CD1c-positive myeloid dendritic cell (primary cell): Measurements from ENCODE around the gene SS18.
A peak's percentile ranks its signal among the peaks of the same experiment; 100 is the strongest.
"Not testable (repeated sequence)": the region's sequence is repeated elsewhere in the genome, so short reads cannot be mapped to it uniquely, and the experiment has no call there.

ENCODE experiments used
- DNase-seq: peaks from one replicate; pipeline ENCODE4 v3.0.0-alpha.2; 2016; ENCODE audit errors: extremely low spot score

SS18 gene

DNA sequence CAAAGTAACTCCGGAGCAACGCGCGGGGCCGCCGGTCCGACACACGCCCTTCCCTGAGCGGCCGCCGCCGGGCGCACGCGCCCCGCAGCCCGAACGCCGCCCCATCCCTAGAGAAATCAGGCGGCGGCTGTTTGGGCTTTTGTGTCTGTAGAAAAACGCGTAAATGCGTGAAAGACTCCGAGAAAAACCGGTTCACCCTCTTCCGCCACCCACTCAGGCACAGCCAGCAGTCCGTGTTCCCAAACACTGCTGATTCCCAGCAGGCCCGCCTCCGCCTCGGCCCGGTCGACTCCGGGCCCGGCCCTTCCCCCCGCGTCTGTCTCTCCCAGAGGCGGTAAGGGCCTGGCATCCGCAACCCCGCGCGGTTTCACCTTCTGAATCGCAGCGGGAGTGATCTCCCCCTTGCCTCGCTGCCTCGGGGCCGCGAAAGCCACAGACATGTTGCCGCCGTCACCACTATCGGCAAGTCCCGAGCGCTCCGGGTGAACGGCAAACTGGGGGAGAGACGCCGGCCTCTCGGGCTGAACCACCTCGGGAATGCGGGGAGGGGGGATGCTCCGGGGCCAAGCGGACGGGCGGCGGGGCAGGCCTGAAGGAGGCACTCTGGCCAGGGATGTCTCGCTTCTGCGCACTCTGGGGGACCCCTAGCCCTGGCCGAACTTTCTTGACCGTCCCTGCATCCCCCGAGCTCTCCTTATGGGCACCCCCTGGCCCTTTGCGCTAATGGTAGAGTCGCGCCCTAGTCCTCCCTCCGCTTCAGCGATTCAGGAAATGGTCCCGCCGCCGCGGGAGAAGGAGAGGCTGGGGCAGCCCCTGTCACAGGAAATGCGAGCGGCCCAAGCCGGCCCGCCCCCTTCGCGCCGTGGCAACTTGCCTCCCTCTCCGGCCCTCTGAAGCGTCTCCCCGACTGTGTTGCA is at the start of gene SS18:
Gene SS18 (minus strand): TSS at position 484 of the 917 bp plus-strand sequence. CDS start 44 bp downstream, at position 440.
- DNase-seq, result peak; percentile 95

GRCh38 chr18:26135548-26135947 is 45.1 kb upstream of the SS18 start:
- DNase-seq, result no peak

DNA sequence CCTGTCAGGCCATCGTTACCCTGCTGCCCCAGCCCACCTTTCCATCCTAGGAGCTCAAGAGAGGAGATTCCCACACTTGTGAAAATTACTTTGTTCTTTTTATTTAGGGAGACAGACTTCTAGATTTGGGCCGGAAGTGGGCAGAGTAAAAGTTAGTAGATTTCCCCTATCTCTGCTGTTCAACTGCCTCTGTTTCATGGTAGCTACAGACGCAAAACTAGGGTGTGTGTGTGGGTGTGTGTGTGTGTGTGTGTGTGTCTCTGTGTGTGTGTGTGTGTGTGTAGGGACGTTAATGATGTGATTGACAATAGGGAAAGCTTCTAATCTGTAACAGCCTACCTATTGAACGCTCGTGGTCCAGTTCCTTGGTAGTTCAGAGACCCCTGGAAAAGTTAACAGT is 43.7 kb upstream of the SS18 start:
- DNase-seq, result no peak

- DNase-seq, result peak; percentile 42
Measured at GRCh38 chr18:26133652-26134051, 43.2 kb upstream of the SS18 start, which contains the start of gene PSMA8. TSS of gene PSMA8 (plus strand) at chr18:26133869. CDS start at chr18:26133966, 97 bp downstream.

DNA sequence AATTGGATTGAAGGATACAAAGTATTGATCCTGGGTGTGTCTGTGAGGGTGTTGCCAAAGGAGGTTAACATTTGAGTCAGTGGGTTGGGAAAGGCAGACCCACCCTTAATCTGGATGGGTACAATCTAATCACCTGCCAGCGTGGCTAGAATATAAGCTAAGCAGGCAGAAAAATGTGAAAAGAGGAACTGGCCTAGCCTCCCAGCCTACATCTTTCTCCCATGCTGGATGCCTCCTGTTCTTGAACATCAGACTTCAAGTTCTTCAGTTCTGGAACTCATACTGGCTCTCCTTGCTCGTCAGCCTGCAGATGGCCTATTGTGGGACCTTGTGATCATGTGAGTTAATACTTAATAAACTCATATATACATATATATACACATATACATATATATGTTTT is 37.8 kb upstream of the SS18 start:
- not testable (repeated sequence) for DNase-seq

- no peak for DNase-seq
Measured at GRCh38 chr18:26127786-26128185, 37.4 kb upstream of the SS18 start.

DNA sequence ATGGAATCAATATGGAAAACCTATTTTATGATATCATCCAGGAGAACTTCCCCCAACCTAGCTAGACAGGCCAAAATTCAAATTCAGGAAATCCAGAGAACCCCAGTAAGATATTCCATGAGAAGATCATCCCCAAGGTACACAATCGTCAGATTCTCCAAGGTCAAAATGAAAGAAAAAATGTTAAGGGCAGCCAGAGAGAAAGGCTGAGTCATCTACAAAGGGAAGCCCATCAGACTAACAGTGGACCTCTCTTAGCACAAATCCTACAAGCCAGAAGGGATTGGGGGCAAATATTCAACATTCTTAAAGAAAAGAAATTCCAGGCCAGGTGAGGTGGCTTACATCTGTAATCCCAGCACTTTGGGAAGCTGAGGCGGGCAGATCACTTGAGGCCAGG is 31.6 kb upstream of the SS18 start:
- not testable (repeated sequence) for DNase-seq

- no peak for DNase-seq
Measured at GRCh38 chr18:26121476-26121875, 31.1 kb upstream of the SS18 start.

- no peak for DNase-seq
Measured at GRCh38 chr18:26119246-26119645, 28.8 kb upstream of the SS18 start.

DNA sequence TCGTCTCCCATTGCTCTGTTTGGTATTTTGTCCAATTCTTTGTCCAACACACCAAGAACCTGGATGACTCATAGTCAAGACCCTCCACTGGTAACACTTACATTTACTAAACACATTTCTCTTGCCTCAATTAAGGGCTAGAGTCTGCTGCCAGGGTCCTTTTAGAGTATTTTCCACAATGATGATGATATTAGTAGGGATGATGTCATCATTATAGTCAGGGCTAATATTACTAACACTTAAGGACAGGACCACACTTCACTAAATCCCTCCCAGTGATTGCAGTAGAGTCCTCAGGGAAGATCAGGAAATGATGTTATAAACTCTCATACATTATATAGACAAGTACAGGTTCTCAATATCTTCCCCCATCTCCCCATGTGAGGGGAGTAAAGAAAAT is 13.6 kb upstream of the SS18 start:
- no peak for DNase-seq

GRCh38 chr18:26103579-26103978 is 13.2 kb upstream of the SS18 start:
- no peak for DNase-seq

DNA sequence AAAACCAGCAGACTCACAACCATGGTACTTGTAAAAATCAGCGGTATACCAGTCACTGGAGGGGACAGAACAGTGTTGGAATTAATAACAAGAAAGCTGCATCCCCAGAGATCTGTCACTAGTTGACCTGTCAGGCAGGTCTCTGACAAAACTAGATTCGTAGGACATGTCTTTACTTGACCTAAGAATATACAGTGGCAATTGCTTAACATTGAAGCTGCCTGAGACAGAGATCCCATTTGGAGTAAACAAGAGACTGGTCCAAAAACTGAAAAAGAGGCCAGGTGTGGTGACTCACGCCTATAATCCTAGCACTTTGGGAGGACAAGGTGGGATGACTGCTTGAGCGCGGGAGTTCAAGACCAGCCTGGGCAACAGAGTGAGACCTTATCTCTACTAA is 7.2 kb upstream of the SS18 start:
- DNase-seq, result no peak

- no peak for DNase-seq
Measured at GRCh38 chr18:26096852-26097251, 6.4 kb upstream of the SS18 start.

- DNase-seq, result no peak
Measured at GRCh38 chr18:26091047-26091630, 726 bp upstream of the SS18 start.

- no peak for DNase-seq
Measured at GRCh38 chr18:26089293-26090129, 902 bp downstream of the SS18 start.

DNA sequence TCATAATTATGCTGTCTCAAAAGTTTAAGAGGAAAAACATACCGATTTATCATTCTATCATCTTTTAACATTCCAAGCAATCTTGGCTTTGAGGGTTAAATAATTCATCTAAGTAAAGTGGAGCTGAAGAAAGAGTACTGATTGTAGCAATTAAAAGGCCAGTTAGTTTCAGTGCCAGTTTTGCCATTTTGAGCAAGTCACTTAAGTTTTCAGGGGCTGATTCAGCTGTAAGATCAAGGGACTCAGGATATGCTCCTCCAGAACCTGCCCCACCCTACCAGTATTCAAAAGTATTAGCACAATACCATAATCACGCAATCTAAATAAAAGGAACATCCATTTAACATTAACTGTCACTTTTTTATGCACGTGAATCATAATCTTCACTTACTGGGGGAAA is 1.9 kb downstream of the SS18 start:
- peak; percentile 11 for DNase-seq

DNA sequence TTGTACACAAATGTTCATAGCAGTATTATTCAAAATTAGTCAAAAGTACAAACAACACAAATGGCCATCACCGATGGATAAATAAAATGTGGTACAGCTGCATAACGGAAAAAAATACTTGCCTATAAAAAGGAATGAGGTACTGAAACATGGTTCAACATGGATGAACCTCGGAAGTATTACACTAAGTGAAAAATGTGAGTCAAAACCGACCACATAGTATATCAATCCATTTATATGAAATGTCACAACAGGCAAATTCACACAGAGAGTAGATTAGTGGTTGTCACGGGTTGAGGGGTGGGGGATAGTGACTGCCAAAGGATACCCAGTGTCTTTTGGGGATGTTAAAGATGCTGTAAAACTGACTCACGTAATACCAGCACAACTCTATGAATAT is 3.5 kb downstream of the SS18 start:
- DNase-seq, result no peak

- no peak for DNase-seq
Measured at GRCh38 chr18:26085056-26085455, 5.4 kb downstream of the SS18 start.

DNA sequence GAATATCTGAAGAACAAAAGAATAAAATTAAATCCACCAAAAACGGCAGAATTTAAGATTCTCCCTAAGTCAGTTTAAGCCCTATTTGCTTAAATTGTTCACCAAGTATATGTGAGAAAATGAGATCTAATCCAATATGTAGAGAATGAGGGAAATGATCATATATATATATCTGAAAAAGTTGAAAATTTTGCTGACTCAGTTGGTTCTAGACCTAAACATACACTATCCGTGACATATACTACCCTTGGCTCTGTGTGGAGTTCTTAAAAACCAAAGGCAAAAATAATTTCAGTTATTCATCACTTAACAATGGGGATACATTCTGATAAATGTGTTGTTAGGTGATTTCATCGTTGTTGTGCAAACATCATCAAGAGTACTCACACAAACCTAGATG is 7.3 kb downstream of the SS18 start:
- no peak for DNase-seq

- DNase-seq, result no peak
Measured at GRCh38 chr18:26082475-26082874, 7.9 kb downstream of the SS18 start.

- no peak for DNase-seq
Measured at GRCh38 chr18:26074246-26074645, 16.2 kb downstream of the SS18 start.

DNA sequence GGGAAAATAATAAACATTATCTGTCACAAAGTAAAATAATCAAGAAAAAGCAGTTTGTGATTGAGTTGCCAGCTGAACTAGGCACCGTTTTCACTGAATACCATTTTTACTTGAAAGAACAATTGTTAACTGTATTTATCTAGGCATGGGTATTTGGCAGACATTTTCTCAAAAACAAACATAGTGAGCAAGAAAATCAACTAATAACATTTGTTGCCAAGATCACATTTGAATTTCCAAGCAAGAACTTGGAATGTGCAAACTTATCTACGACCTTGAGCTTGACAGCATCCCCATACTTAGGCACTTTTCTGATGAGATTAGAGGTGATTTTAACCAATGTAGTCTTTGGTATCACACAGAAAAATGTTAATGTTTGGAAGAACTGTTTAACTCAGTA is 16.7 kb downstream of the SS18 start:
- DNase-seq, result no peak
